ENCODE results near the gene SLC1A5. TPM values are rescaled to one million over a fixed set of nuclear protein-coding genes. Genes with fewer than 3 reads are reported as not detected.

The SLC1A5 gene
- total RNA-seq, 2 donors from 2014 or later, result 84.3 to 169 TPM

DNA sequence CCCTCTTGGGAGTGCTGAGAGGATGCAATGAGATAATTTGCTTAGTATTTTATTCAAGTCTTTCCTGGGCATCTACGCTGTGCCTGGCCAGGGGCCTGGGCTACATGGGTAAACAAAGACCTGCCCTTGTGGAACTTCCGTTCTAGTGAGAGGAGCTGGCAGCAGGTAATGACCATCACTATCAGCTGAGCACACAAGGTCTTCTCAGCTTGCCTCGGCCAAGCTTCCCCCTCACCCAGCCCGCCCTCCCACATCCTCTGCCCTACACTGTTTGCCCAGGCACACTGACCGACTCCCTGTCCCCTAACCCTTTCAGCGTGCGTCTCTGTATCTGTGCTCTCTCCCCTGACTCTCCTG lies 51.1 kb downstream of the SLC1A5 start:
- no peaks in the 10 kb centered on the region for H3K27me3 ChIP-seq
- H3K4me1 ChIP-seq, result no peaks in the 10 kb centered on the region
- no peaks in the 10 kb centered on the region for H3K9me3 ChIP-seq
- no peak overlapping the region for H3K9ac ChIP-seq (ENCODE audit: low read depth in 2 of 2, low read length in 2 of 2)
- intact Hi-C loops (cut with DNase I), result no loop called here
- DNase-seq, result no peak
- TF ChIP-seq, protein P1, sequence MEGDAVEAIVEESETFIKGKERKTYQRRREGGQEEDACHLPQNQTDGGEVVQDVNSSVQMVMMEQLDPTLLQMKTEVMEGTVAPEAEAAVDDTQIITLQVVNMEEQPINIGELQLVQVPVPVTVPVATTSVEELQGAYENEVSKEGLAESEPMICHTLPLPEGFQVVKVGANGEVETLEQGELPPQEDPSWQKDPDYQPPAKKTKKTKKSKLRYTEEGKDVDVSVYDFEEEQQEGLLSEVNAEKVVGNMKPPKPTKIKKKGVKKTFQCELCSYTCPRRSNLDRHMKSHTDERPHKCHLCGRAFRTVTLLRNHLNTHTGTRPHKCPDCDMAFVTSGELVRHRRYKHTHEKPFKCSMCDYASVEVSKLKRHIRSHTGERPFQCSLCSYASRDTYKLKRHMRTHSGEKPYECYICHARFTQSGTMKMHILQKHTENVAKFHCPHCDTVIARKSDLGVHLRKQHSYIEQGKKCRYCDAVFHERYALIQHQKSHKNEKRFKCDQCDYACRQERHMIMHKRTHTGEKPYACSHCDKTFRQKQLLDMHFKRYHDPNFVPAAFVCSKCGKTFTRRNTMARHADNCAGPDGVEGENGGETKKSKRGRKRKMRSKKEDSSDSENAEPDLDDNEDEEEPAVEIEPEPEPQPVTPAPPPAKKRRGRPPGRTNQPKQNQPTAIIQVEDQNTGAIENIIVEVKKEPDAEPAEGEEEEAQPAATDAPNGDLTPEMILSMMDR (IDR thresholded peaks at IDR 0.05), result no peak
- H3K36me3 ChIP-seq, result peaks cover 27% of the 10 kb centered on the region
- no peak overlapping the region for H3K4me3 ChIP-seq
- H3K27ac ChIP-seq, result no peak overlapping the region

DNA sequence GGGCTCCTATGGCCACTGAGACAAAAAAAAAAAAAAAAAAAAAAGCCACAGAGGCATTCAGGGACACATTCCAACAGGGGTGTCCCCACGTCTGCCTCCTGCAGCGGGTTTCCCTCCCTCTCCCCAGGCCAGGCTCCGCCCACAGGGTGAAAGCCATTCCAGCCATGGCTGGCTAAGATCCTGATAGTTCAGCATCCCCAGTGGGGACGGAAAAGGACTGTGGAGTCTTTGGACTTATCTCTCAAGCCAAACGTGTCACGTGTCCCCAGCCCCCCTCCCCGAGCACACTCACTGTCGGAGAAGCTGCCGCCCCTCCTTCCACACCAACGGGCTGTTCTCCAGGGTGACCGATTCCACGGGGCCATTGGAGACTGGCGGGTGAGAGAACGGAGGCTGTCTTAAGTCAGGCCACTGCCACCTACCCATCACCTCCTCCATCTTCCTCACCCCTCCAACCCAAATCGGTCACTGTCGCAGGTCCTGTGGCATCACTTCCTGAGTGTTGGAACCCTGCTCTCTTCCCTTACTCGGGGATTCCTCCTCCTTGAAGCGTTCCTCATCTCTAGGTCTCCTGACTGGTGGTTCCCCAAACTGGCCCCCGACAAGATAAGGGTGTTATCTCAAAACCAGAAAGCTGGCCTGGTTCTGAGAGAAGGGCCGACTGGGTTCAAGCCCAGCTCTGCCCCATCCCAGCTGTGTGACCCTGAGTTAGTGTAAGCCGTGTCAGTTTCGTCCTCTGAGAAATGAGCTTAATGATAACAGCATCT lies 51.7 kb downstream of the SLC1A5 start:
- intact Hi-C loops (cut with DNase I), result no loop called here
- H3K9me3 ChIP-seq, result no peaks in the 10 kb centered on the region
- H3K27ac ChIP-seq, result no peak overlapping the region
- no peaks in the 10 kb centered on the region for H3K27me3 ChIP-seq
- H3K4me3 ChIP-seq, result no peak overlapping the region
- peaks cover 27% of the 10 kb centered on the region for H3K36me3 ChIP-seq
- H3K4me1 ChIP-seq, result no peaks in the 10 kb centered on the region
- DNase-seq, result no peak
- TF ChIP-seq, protein P1 (IDR thresholded peaks at IDR 0.05), result no peak
- H3K9ac ChIP-seq (ENCODE audit: low read depth in 2 of 2, low read length in 2 of 2), result no peak overlapping the region

DNA sequence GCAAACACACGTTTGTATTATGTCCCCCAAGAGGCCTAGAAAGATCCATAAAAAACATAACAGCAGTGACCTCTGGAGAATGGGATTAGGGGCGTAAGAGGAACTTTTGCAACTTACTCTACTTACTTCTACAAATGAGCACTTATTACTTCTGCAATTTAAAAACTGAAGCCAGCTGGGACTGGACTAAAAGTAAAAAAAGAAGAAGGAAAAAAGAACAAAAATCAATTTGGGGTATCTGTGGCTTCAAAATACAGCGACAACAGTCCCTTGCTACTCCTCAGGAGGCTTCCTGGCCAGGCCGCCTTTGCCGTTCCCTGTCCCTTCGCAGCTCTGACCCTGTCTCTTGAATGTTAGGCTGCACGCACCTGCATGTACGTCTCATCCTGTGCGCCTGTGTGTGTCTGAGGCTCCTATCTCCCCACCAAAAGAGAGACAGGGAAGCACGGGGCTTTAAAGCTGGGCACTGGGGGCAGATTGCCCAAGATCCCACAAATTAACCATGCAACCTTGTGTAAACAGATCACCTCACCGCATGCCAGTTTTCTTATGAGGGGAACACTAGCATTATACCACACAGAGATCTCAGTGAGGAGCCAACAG lies 54.6 kb downstream of the SLC1A5 start:
- TF ChIP-seq, protein P1 (IDR thresholded peaks at IDR 0.05), result no peak
- Histone ChIP-seq H3K4me3 (no peak overlapping the region), H3K27ac (peak overlapping the region; percentile 36), H3K9me3 (no peaks in the 10 kb centered on the region), H3K9ac (ENCODE audit: low read depth in 2 of 2, low read length in 2 of 2) (peak overlapping the region in 1 of 2 donors; percentile 24), H3K4me1 (no peaks in the 10 kb centered on the region), H3K27me3 (no peaks in the 10 kb centered on the region), H3K36me3 (peaks cover 38% of the 10 kb centered on the region)
- intact Hi-C loops (cut with DNase I), result no loop called here
- no peak for DNase-seq

DNA sequence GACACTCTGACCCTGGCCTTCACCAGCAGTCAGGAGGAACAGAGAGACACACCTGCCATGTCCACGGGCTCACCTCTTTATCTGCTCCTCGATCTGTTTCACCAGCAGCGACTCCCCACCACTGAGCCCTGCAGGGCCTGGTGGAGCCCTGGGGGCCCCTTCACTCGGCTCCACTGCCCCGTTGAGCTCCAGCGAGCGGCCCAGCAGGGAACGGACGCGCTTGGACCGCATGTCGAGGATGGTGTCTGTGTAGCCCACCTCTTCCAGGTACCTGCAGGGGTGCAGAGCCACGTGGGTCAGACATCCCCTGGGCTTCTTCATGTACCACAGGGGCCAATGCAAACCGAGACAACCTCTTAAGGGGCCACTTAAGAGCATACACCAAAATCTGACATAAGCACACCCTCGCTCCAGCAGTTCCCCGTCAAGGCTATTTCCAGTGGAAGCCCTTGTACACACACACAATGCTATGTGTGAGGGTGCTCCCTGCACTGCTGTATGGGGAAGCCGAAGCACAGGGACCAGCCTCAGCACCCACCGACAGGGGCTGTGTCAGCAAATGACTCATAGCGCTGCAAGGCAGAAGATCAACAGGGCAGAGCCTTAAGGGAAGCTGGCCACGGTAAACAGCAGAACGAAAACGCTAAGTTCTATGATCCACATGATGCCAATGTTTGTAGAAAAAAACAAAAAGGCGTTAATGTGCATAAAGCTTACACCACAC lies 55.3 kb downstream of the SLC1A5 start:
- Histone ChIP-seq H3K36me3 (peaks cover 36% of the 10 kb centered on the region), H3K4me3 (no peak overlapping the region), H3K4me1 (no peaks in the 10 kb centered on the region), H3K9ac (ENCODE audit: low read depth in 2 of 2, low read length in 2 of 2) (no peak overlapping the region), H3K27ac (peak overlapping the region; percentile 36), H3K27me3 (no peaks in the 10 kb centered on the region), H3K9me3 (no peaks in the 10 kb centered on the region)
- TF ChIP-seq, protein P1 (IDR thresholded peaks at IDR 0.05), result no peak
- intact Hi-C loops (cut with DNase I), result no loop called here
- DNase-seq, result no peak

DNA sequence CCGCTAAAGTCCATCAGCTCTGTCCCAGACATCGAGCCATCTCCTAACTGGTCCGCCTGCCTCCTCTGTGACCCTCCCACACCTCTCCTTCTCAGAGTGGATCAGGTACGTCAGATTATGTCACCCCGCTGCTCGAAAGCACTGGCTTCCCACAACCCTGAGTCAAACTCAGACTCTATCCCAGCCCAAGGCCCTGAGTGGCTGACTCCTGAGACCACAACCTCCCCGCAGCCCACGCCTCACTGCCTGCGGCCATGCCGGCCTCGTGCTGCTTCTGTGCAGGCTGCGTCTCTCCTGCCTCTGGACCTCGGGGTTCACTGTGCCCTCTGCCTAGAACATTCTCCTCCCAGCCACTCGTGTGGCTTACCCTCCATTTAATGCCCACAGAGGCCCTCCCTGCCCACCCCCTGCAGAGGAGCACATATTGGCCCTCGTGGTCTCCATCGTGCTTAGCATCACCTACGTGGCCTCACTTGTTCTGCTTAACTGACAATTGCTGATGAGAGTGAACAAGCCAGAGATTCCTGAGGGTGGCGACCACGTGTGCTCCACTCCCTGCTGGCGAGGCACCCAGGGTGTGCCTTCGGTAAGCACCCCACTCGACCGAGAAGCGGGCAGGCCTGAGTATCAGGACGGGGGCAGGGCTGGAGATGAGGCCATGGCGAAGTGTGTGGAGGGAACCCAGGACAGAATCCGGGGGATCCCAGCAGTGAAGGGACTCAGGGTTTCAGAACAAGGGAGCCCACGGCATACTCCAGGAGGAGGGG lies 56.0 kb downstream of the SLC1A5 start:
- TF ChIP-seq, protein P1 (IDR thresholded peaks at IDR 0.05), result no peak
- Histone ChIP-seq H3K36me3 (peaks cover 31% of the 10 kb centered on the region), H3K4me1 (no peaks in the 10 kb centered on the region), H3K27ac (no peak overlapping the region), H3K9me3 (no peaks in the 10 kb centered on the region), H3K9ac (ENCODE audit: low read depth in 2 of 2, low read length in 2 of 2) (no peak overlapping the region), H3K4me3 (no peak overlapping the region), H3K27me3 (no peaks in the 10 kb centered on the region)
- intact Hi-C loops (cut with DNase I), result no loop called here
- no peak for DNase-seq

Data from colonic mucosa (tissue), 4 donors.